ENCODE results near the gene TXNRD2.

Gene TXNRD2

GRCh38 chr22:19979712-19980493 is 38.3 kb upstream of the TXNRD2 start:
- DNase-seq, result no peak

GRCh38 chr22:19978748-19979147 is 37.1 kb upstream of the TXNRD2 start:
- DNase-seq, result no peak

- no peak for DNase-seq
These were observed 36.0 kb upstream of the TXNRD2 start for GRCh38 chr22:19977296-19978243.

- no peak for DNase-seq
These were observed 35.1 kb upstream of the TXNRD2 start for GRCh38 chr22:19976671-19977070.

- no peak for DNase-seq
These were observed 34.1 kb upstream of the TXNRD2 start for GRCh38 chr22:19975707-19976035.

GRCh38 chr22:19974935-19975706 is 33.5 kb upstream of the TXNRD2 start:
- DNase-seq, result no peak

- DNase-seq, result no peak
These were observed 32.7 kb upstream of the TXNRD2 start for GRCh38 chr22:19974268-19974861.

- DNase-seq, result no peak
These were observed 32.1 kb upstream of the TXNRD2 start for GRCh38 chr22:19973551-19974267.

GRCh38 chr22:19972652-19973550 is 31.3 kb upstream of the TXNRD2 start:
- DNase-seq, result no peak

- no peak for DNase-seq
These were observed 30.6 kb upstream of the TXNRD2 start for GRCh38 chr22:19972251-19972650.

GRCh38 chr22:19971276-19972124 is 29.9 kb upstream of the TXNRD2 start:
- DNase-seq, result no peak

- DNase-seq, result peak; percentile 74
These were observed 29.1 kb upstream of the TXNRD2 start for GRCh38 chr22:19970479-19971275.

- no peak for DNase-seq
These were observed 28.4 kb upstream of the TXNRD2 start for GRCh38 chr22:19970031-19970478.

GRCh38 chr22:19969141-19969928 is 27.7 kb upstream of the TXNRD2 start:
- DNase-seq, result no peak

GRCh38 chr22:19968450-19968891 is 26.9 kb upstream of the TXNRD2 start:
- DNase-seq, result no peak

- DNase-seq, result no peak
These were observed 26.3 kb upstream of the TXNRD2 start for GRCh38 chr22:19967850-19968449.

GRCh38 chr22:19966908-19967750 is 25.5 kb upstream of the TXNRD2 start:
- no peak for DNase-seq

Data from effector CD4-positive, alpha-beta T cell (primary cell).